DMS79 treated with DMSO at 0.1 percent for 48 hours (cell line): ENCODE data around the gene MCHR2.

Experiments used
- DNase-seq: peaks from one replicate; lab custom pipeline; 2025; lab: John Stamatoyannopoulos, UW

Gene MCHR2

DNA sequence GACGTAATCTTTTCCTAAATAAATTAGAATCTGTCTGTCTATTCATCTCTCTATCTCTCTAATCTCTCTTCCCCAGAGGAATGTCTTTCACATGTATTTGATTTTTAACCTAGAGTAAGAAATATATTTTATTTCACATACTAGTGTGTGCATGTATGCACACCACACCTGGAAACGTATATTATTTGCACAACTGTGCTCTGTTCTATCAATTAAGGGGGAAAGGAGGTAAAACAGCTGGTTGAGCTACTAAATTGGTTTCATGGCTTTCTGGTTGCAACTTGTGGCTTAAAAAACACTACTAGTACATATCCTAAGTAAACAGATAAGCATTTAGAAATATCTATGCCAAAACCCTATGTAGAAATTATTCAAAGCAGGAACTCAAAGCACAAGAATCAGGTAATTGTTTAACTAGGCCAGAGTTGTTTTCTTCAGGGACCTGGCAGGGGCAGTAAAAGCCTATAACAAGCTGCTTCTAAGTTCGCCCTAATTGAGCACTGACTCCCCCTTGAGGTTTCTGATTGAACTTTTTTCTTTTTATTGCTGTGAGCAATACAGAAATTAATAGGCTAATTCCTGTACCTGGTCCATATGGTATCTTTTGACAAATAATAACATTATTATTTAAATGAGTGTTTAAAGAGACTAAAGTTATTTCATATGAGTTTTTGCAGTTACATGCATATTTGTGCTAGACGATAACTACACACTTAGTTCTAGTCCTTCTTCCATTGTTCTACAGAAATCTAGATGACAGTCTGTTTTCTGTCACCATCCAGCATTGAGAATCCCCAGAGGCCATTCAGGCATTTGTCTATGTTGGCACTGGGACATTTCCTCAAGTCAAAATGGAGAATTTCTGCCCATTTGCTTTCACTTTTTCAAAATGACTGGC is 88.6 kb downstream of the MCHR2 start:
- DNase-seq: no peak

GRCh38 chr6:99901596-99902384 is 92.2 kb downstream of the MCHR2 start:
- no peak for DNase-seq

GRCh38 chr6:99894815-99895214 is 99.2 kb downstream of the MCHR2 start:
- DNase-seq: no peak

DNA sequence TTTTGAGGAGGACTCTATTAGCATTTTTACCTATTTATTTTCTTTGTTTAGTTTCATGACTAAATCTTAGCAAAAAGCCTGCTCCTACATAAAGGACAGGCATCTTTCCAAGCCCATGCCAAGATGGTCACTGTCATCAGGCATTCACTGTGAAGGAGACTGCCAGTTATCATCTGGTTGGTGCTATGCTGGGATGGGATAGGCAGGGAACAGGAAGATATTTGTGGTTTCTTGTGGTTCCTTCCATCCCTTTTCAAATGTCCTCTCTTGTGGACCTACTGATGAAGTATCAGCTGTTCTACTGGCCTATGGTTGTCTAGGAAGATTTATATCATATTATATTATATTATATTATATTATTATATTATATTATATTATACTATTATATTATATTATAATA is 107.0 kb downstream of the MCHR2 start:
- no peak for DNase-seq

DNA sequence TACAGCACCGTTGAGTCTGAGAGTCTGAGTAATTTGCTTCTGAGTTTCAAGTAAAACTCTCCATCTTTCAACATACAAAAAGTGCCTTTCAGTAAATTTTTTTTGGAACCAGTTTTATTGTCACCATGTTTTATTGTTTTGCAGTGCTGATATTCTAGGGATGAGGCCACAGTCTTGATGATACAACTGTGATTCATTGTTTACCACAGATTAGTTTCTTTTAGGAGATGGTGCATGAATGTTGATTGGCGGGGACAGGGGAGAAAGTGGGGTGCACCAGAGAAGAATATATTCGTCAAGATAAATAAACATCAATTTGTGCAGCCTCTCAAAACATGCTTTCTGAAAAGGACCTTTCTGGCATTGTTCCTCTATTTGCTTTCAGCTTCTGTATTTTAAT is 109.0 kb downstream of the MCHR2 start:
- no peak for DNase-seq

- DNase-seq: no peak
These were observed 111.8 kb downstream of the MCHR2 start for GRCh38 chr6:99882128-99882702.

DNA sequence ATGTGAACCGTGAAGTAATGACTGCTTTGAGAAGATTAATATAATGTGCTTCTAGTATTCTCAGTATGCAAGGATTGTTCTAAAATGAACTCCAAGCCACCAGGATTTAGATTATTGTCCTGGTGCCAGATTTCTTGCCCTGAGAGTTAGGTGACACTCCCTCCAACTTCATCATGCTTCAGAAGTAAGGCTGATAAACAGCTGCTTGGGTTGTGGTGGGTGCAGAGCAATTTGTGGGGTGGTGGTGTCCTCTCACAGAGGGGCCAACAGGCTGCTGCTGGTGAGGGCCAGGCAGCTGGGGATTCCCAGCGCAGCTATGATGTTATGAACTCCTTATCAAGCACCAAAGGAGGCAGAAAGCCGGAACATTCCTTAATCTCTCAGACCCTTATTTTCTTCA is 114.6 kb downstream of the MCHR2 start:
- no peak for DNase-seq

DNA sequence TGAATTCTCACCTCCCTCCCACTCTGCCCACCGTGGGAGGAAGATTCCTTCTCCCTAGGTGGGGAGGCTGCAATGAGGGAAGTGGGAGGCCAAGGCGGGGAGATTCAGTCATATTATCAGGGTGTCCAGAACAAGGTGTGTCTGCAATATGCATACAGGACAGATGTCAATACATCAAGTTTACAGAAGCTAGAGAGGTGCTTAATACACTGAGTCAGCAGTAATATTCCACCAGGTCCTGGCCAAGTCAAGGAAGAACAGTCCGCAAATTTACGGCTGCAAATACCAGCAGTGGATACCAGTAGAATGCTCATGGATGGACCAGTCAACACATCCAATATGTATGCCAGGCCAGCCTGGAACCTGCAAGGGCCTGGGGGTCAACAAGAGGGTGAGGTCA is 119.0 kb downstream of the MCHR2 start:
- DNase-seq: no peak

DNA sequence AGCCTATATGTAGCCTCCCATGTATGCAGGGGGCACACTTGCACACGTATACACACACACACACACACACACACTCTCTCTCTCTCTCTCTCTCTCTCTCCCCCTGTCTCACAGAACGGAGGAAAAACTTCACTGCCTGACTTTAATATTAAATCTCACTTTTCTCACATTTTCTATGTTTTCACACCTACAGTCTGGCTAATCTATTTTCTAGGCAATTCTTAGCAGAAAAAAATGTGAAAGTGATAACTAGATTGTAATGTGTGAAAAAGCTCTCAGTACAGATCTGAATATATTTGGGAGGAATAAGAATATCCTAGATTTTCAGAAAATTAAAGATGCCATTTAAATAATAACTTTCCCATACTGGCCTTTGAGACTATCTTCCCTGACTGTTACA is 120.9 kb downstream of the MCHR2 start:
- DNase-seq: no peak

DNA sequence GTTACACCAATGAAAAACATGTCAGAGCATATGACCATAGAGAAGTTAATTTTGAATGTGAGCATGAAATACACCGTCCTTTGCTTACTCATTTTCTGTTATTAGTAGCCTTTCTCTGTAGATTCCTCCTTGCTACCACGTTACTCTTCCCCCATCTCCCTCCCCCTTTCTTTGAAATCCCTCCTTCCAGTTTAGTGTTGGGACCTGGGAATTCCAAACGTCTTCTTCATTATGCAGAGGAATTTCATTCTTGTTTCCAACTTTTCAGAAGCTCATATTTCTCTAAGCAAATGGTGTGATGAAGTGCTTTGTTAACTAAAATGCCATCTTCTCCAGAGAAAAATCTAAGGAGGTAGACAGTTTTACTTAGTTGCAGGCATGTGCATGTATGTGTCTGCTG is 122.4 kb downstream of the MCHR2 start:
- DNase-seq: no peak
